GM12891 (cell line): ENCODE measurements around the gene AP1M2.
"Not testable (repeated sequence)": the region's sequence is repeated elsewhere in the genome, so short reads cannot be mapped to it uniquely, and the experiment has no call there.

Experiments
- DNase-seq: peaks from one replicate; pipeline ENCODE4 v3.0.0; 2011; ENCODE audit warnings: low spot score; ENCODE audit not compliant: insufficient read length
- FAIRE-seq: peaks from 2 replicates; lab custom pipeline; 2011; peaks lifted over from hg19 to GRCh38; lab: Jason Lieb, UNC
- PAX5 ChIP-seq: IDR thresholded peaks from 2 replicates; pipeline ENCODE4 v1.6.1; 2011; ENCODE audit warnings: low read length, moderate library complexity, mild to moderate bottlenecking; ENCODE audit not compliant: insufficient read depth, severe bottlenecking
- POLR2A ChIP-seq: IDR thresholded peaks from 2 replicates; pipeline ENCODE4 v1.6.1; 2011; ENCODE audit warnings: low read depth, low read length, control low read depth
- POLR2AphosphoS5 ChIP-seq: IDR thresholded peaks from 2 replicates; pipeline ENCODE4 v1.6.1; 2011; ENCODE audit warnings: low read depth, low read length, control low read depth
- POU2F2 ChIP-seq: IDR thresholded peaks from 2 replicates; pipeline ENCODE4 v1.6.1; 2011; ENCODE audit warnings: low read depth, mild to moderate bottlenecking, control low read depth, low read length, moderate library complexity
- SPI1 ChIP-seq: IDR thresholded peaks from 2 replicates; pipeline ENCODE4 v1.6.1; 2011; ENCODE audit warnings: low read depth, low read length, control low read depth
- TAF1 ChIP-seq: IDR thresholded peaks from 2 replicates; pipeline ENCODE4 v1.6.1; 2011; ENCODE audit warnings: low read depth, low read length, control low read depth

AP1M2 gene

GRCh38 chr19:10538204-10538983 lies 48.7 kb downstream of the AP1M2 start:
- no peak for FAIRE-seq
- no peak for DNase-seq
- TF ChIP-seq TAF1 (no peak), SPI1 (no peak), POU2F2 (no peak), POLR2AphosphoS5 (no peak), PAX5 (no peak), POLR2A (no peak)

- FAIRE-seq (no peak), DNase-seq (no peak)
- TF ChIP-seq PAX5, result no peak
- TF ChIP-seq POLR2AphosphoS5, result no peak
- no peak for TF ChIP-seq TAF1
- no peak for TF ChIP-seq SPI1
- no peak for TF ChIP-seq POLR2A
- TF ChIP-seq POU2F2, result no peak
These were observed 49.4 kb downstream of the AP1M2 start for GRCh38 chr19:10537668-10538067.

- DNase-seq, result no peak
- no peak for TF ChIP-seq POLR2A
- no peak for TF ChIP-seq SPI1
- no peak for TF ChIP-seq POU2F2
- no peak for TF ChIP-seq TAF1
- FAIRE-seq, result no peak
These were observed 51.5 kb downstream of the AP1M2 start for GRCh38 chr19:10535613-10536012.

GRCh38 chr19:10533646-10534386 lies 53.3 kb downstream of the AP1M2 start:
- no peak for DNase-seq
- no peak for FAIRE-seq
- TF ChIP-seq SPI1, result no peak
- TF ChIP-seq PAX5, result no peak
- TF ChIP-seq POLR2A, result no peak
- no peak for TF ChIP-seq POU2F2
- no peak for TF ChIP-seq POLR2AphosphoS5
- TF ChIP-seq TAF1, result no peak

GRCh38 chr19:10532457-10532856 lies 54.7 kb downstream of the AP1M2 start:
- TF ChIP-seq POLR2A (no peak), PAX5 (no peak), POU2F2 (no peak), TAF1 (no peak), SPI1 (no peak), POLR2AphosphoS5 (no peak)
- DNase-seq, result no peak
- no peak for FAIRE-seq

- FAIRE-seq, result not testable (repeated sequence)
These were observed 60.2 kb downstream of the AP1M2 start for GRCh38 chr19:10526887-10527286.

GRCh38 chr19:10525636-10526035 lies 61.5 kb downstream of the AP1M2 start:
- TF ChIP-seq POU2F2, result no peak
- TF ChIP-seq TAF1, result no peak
- TF ChIP-seq POLR2AphosphoS5, result no peak
- TF ChIP-seq PAX5, result no peak
- no peak for TF ChIP-seq SPI1
- no peak for TF ChIP-seq POLR2A
- DNase-seq (no peak), FAIRE-seq (no peak)

More at GRCh38 chr19:10526887-10527286, 60.2 kb downstream of the AP1M2 start:
- DNase-seq, result not testable (repeated sequence)

GRCh38 chr19:10523135-10523636 lies 63.9 kb downstream of the AP1M2 start:
- FAIRE-seq, result no peak
- no peak for DNase-seq

More at GRCh38 chr19:10523135-10523636, 63.9 kb downstream of the AP1M2 start:
- TF ChIP-seq POU2F2, result no peak
- TF ChIP-seq POLR2AphosphoS5, result no peak
- no peak for TF ChIP-seq PAX5
- no peak for TF ChIP-seq POLR2A
